NCI-H524 (cell line): Measurements from ENCODE around the gene GPR26.
"Not testable (repeated sequence)": the region's sequence is repeated elsewhere in the genome, so short reads cannot be mapped to it uniquely, and the experiment has no call there.

Source experiments
- DNase-seq, 2 experiments: peaks; one replicate each; lab custom pipeline; 2025; lab: John Stamatoyannopoulos, UW

Gene GPR26

DNA sequence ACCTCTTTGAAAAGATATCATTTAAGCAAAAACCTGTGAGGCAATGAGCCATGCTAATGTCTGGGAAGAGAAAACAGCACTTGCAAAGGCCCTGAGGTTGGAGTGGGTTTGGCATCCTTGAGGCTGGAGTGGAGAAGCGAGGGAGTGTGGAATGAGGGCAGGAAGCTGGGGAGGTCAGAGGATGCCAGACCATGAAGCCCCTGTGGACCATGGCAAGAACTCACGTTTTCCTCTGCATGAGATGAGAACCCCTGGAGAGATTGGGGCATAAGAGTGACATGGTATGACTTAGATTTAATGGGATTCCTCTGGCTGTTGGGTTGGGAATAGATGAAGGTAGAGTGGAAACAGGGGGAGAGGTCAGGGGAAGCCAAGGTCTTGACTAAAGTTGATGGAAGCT, 49.4 kb downstream of the GPR26 start:
- DNase-seq: no peak

DNA sequence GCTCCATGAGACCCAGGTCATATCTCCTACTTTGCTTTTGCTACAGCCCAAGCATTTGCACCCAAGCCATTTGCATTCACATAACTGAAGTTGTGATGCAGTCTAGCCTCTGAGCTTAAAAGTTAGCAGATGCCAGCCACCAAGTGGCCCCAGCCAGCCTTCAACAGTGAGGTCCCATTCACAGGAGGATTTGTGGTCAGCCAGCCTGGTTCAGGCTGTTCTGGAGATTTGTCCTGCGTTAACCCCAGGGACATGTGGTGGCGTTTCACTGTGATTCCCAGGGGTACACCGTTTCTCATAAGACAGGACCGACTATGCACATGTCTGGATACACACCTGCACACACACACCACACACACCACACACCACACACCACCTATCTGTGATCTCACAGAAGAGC, 51.2 kb downstream of the GPR26 start:
- no peak for DNase-seq

DNA sequence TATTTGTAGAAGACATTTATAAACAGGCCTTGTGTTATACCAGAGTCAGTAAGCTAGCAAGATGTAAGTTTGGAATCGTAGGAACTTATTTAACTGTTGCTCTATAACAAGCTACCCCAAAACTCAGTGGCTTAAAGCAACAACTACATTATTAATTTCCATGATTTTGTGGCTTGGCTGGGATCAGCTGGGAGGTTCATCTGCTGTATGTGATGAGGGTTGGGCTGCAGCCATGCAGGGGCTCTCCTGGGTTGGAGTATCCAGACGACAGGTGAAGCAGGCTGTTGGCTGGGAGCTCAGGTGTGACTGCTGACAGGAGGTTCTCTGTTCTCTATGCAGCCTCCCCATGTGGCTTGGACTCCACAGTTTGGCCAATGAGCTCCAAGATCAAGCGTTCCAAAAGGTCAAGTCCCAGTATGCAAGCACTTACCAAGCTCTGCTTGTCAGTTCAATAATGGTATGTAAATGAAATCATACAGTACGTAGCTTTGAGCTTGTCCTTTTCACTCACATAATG, 52.4 kb downstream of the GPR26 start:
- DNase-seq: no peak

DNA sequence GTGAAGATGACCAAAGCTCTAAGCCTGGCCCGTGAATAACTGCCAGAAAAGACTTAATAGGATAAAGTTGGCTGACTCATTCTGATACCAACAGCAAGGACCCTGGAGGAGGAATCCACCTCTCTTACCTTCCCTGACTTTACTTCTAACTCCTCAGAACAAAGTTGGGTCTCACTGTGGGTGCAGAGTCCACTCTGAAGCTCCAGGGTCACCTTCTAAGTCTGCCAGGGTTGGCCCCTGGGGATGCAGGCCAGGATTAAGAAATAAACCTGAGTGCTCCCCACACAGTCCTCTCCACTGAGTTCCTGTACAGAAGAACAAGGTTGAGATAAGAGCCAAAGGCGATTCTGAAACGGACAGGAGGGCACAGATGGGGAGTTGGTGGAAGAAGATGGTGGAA, 54.4 kb downstream of the GPR26 start:
- no peak for DNase-seq

DNA sequence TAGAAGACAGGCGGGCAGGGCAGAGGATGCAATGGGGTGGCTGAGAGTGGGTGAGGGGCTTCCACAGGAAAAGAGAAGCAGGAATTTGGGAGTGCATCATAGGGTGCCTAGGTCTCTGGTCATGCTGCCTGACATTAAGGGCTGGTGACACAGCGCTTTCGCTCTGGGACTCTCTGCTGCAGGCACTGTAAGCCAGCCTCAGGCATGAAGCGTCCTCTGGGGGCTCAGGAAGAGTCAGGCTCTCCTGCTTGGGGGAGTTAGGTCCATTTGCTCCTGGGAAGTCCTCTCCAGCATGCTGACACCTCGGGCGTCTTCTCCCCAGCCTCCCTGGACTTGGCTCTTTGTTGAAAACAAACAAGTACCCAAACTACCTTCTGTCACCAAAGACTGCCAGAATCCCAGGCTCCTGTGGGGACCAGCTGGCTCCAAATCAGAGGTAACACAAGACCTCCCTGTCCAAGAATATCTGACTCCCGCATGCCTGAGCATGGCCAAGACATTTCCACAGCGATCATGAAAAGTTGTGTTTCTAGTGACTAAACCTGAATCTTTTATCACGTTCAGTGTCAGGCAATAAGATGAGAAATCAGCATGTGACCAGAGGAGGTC, 55.4 kb downstream of the GPR26 start:
- no peak for DNase-seq

DNA sequence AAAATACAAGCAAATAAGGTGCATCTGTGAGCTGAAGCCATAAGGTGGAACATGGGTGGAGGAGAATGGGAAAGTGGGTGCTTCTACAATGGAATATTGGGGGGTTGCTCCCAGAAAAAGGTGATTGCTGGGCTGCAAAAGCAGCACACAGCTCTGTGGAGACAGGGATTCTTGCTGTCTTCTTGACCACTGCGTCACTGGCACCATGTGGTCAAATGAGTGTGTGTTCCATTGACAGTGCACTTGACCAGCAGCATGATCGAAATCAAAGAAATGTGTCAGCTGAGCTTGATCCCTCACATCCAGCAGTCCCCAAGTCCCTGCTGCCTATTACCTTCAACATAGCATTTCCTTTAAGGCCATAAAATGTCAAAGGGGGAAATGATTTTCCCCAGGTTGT, 56.2 kb downstream of the GPR26 start:
- no peak for DNase-seq

DNA sequence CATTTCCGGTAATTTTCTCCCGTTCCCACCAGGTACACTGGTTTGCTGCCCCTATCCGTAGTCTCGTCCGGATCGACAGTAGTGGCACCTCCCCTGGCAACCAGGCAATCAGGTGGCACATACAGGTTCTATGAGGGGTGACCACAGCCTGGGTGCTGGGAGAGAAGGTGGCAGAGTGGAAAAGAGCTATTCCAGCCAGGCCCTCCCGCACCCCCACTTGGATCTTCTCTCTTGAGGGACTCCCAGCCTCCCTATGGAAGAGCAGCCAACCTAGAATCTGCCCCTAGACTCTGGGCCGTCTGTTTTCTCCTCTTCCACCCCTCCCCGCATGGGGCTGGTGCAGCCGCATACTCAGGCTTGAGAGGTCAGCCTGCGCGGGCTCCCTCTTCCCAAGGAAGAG, 58.6 kb downstream of the GPR26 start:
- DNase-seq: no peak

DNA sequence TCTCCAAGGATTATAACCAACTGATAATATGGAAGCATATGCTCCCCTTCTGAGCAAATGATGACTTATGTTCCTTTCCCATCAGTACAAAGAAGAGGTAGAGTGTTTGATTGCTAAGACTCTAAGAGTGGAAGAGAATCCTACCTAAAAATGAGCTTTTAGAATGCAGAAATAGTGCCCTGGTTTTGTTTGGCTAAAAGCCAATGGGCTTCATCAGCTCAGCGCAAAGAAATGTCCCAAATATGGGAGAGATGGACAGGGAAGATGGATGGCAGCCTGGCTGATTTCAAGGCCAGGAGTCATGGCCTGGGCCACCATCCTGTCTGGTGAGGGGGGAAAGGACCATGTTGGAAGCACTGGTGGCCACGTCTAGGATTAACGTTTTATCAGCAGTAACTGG, 60.2 kb downstream of the GPR26 start:
- DNase-seq: no peak

DNA sequence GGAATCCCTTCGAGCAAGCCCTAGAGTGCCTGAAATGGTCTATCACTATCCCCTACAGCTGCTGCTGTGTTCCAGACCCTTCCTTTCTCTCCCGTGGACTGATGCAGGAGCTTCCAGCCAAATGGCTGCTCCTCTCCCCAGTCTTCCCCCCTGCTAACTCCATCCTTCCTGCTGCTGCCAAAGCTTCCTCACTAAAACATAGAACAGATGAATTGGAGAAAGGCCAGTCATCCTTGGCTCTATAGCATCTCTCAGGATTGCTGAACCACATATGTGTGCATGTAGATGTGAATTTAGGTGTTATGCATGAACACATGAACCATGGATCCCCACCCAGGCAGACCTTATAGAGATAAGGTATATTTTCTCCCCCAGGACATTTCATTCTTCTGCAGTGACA, 60.7 kb downstream of the GPR26 start:
- DNase-seq: no peak

DNA sequence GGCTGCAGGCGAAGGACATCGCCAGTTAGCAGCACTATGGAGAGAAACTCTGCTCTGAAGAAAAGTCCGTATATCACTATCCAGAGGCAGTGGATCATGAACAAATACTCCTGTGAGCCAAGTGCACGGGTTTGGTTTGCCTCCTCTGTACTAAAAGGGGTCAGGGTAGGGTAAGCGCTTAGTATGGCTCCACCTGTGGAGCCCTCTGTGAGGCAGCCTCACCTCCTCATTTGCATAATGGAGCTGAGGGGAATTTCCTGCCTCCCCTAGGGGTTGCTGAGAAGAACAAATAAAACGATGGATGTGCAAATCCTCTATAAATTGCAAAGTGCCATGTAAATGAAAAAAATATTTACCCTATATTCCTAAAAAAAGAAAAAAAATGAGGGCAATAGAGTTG, 63.4 kb downstream of the GPR26 start:
- DNase-seq: no peak

DNA sequence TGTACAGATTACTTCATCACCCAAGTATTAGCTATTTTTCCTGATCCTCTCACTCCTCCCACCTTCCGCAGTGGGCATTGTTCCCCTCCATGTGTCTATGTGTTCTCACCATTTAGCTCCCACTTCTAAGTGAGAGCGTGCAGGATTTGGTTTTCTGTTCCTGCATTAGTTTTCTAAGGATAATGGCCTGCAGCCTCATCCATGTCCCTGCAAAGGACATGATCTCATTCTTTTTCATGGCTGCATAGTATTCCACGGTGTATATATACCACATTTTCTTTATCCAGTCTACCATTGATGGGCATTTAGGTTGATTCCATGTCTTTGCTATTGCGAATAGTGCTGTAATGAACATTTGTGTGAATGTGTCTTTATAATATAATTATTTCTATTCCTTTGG, 70.8 kb downstream of the GPR26 start:
- not testable (repeated sequence) for DNase-seq

DNA sequence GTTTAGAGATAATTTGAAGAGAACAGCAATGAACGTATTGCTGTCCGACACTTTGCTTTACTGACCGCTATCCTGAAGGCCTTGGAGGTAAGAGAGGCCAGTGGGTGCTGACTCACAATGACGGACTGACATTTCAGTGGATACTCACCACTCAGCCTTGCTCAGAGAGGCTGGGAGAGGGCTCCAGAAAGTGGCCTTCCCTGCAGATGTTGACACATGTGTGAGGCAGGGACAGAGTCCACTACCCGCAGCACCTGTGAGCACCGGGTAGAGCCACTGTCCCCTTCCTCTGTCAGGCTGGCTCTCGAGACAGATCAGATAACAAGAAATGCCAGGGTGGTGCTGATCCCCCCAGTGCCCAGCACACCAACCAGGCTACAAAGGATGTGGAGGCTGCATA, 75.0 kb downstream of the GPR26 start:
- DNase-seq: no peak

DNA sequence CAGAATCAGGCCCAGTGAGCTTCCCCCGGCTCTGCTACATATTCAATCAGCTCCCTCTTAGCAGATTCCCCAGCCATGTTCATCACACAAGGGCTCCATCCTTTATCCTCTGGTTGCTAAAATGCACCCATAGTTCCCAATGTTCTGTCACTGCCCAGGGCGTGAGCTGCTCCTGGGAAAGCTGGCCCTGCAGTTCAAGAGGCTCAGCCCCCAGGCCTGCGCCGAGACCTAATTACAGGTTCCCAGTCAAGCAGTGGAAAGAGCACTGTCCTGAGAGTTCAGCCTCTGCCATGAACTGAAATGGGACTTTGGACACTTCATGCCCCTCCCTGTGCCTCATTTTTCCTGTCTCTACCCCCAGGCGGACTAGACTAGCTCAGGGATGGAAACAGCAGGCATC, 75.6 kb downstream of the GPR26 start:
- no peak for DNase-seq

DNA sequence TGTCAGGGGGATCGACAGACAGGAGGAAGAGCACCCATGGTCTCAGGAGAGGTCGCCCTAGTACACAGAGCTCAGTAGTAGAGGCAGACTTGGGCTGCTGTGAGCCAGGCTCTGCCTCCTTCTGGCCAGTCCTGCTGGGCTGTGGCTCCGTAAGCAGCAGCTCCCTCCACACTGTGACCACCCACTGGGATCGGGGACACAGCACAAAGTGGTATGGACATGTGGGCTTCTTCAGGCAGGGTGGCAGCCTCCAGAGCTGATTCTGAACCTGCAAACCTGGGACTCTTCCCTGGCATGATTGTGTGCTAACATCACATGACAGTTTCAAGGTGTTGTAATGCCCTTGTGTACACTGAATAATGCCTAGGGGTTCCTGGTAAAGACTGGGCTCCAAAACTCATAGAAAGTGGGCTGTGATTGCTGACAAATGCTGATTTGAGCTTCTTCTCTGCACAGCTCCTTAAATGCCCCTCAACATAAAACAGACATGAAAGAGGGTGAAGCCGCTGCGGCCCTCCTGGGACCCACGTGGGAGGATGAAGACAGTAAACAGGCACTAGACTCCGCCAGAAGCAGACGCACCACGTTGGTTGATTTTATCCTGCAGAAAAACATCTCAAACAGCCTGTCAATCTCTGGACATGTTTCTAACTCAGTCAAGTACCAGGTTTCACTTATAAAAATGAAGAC, 76.7 kb downstream of the GPR26 start:
- DNase-seq: no peak

DNA sequence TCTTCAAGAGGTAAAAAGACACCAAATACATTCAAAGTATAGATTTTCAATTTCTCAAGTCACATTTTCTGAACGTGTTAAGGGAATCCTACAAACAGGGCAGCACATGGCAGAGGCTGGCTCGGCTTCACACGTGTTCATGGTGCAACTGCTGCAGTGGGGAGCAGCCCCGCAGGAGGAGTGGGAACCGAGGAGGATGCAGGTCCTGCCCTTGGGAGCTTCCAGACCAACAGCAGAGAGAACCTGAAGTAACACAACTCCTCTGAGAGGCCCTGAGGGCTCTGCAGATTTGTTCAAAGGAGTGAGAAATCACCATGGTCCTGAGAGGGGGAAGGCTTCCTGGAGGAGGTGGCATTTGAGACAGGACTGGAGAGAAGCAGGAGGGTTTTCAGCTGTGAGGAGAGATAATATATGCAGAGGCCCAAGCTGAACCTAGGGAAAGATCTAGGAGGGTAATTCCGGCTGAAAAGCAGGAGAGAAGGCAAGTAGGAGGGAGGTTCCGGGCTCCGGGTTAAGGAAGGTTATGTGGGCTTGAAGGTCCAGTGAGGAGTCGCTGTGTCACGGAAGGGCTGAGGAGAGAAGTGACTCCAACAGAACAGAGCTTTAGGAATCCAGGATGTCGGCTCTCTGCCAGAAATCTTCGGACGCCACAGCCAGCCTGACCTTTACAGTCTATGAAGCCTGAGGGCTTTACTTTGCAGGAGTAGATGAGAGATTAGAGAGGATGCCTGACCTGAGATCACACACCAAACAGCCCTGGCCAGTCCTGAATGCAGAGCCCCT, 77.5 kb downstream of the GPR26 start:
- no peak for DNase-seq

DNA sequence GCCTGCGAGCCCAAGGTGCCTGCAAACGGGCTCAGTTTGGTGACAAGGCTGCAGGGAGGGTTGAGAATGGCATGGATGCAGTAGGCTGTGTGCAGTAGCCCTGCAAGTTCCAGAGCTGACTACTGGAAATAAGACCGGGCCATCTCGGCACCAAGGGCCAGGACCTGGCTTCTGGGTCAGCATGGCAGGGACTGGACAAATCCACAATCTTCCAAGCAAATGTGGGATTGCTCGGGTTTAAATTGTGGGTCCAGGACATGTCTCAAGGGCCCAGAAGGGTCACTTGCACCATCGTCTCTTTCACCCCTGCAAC, 78.0 kb downstream of the GPR26 start:
- DNase-seq: no peak
